ENCODE results near the gene ROBO3.

The ROBO3 gene

GRCh38 chr11:124875943-124876817 lies 10.9 kb downstream of the ROBO3 start:
- peak; percentile 83 to 90 for DNase-seq

GRCh38 chr11:124876818-124877630 lies 11.8 kb downstream of the ROBO3 start:
- no peak for DNase-seq

- no peak for DNase-seq
Observed at GRCh38 chr11:124877631-124877909, 12.3 kb downstream of the ROBO3 start.

DNA sequence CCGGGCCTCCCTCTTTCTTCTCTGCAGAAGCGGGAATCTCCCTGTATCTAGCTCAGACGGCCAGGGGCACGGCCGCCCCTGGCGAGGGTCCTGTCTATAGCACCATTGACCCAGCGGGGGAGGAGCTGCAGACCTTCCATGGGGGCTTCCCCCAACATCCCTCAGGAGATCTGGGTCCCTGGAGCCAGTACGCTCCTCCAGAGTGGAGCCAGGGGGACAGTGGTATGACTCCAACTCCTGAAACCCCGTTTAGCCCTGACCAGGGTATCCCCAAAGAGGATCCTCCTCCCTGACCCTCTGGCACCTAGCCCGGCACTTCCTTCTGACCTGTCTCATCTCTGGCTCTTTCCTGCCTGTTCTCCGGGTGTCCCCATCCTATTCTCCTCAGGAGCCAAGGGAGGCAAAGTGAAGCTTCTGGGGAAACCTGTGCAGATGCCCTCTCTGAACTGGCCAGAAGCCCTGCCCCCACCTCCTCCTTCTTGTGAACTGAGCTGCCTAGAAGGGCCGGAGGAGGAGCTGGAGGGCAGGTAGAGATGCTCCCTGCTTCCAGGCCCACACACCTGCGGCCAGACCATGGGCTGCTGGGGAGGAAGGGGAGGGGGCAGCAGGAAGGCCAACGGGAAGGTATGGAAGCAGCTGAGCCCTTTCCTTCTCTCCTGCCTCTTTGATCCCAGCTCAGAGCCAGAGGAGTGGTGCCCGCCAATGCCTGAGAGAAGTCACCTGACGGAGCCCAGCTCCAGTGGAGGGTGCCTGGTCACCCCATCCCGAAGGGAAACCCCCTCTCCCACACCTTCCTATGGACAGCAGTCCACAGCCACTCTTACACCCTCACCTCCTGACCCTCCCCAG lies 12.9 kb downstream of the ROBO3 start:
- no peak for DNase-seq

DNA sequence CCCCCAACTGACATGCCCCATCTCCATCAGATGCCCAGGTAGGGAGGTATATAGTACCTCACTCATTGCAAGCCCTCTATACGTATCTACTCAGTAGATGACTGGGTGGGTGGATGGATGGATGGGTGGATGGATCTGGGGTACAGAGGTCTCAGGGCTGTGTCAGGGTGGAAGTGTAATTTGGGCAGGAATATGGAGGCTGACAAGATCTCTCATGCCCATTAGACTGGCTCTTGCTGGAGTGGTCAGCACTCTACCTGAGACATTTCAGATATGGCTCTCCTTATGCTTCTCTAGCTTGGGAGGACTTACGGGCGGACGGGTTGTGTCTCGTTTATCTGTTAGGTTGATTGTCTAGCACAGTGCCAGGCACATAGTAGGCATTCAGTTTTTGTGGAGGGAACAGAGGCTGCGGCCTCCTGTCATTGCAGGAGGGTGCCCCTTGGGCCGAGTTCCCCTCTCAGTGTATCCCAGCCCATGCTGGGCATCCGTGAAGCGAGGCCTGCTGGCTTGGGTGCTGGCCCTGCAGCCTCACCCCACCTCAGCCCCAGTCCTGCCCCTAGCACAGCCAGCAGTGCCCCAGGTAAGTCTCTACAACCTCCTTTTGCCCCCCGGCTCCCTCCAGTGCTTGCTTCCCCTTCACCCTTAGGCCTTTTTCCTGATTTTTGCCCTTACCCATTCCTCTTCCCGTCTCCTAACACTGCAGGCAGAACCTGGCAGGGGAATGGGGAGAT lies 13.7 kb downstream of the ROBO3 start:
- no peak for DNase-seq

DNA sequence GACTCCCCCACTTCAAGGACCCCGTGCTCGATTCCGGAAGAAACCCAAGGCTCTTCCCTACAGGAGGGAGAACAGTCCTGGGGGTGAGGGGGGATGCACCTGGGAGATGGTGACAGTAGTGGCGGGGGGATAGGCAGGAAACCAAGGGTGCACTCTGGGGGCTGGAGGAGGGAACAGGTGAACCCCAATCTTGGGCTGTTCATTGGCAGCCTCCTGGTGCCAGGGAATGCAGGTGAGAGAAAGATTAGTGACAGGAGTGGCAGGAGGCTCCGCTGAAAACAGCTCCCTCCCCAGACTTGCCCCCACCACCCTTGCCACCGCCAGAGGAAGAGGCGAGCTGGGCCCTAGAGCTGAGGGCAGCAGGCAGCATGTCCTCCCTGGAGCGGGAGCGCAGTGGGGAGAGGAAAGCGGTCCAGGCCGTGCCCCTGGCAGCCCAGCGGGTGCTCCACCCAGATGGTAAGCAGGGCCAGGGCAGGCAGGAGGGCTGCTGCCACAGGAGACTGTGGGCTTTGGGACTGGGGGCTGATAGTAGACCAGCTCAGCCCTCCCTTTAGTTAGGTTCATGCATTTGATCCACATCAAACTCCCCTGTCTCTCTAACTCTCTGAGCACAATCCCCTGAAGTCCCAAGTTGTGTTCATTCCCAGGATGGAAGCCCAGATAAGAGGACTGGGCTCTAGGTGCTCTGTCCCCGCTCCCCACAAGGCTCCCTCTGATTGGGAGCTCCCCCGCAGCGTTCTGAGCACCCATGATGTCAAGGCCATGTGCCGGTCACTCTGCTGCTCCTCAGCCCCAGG lies 14.5 kb downstream of the ROBO3 start:
- no peak for DNase-seq

- DNase-seq = no peak
Observed at GRCh38 chr11:124880290-124880611, 15.0 kb downstream of the ROBO3 start.

DNA sequence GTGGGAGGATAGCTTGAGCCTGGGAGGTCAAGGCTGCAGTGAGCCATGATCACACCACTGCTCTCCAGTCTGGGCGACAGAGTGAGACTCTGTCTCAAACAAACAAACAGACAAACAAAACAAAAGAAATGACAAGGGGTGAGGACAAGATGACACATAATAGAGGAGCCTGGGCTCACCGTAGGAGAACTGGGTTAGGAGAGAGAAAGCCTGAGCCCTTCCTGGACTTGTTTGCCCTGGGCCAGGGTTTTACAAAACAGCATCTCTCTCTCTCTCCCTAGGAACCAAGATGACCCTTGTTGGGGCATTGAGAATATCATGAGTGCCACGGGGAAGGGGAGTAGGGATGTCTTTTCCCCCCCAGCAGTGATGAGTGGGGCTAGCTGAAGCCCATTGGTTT lies 15.7 kb downstream of the ROBO3 start:
- DNase-seq = no peak

- DNase-seq = no peak
Observed at GRCh38 chr11:124882339-124883071, 17.3 kb downstream of the ROBO3 start.

DNA sequence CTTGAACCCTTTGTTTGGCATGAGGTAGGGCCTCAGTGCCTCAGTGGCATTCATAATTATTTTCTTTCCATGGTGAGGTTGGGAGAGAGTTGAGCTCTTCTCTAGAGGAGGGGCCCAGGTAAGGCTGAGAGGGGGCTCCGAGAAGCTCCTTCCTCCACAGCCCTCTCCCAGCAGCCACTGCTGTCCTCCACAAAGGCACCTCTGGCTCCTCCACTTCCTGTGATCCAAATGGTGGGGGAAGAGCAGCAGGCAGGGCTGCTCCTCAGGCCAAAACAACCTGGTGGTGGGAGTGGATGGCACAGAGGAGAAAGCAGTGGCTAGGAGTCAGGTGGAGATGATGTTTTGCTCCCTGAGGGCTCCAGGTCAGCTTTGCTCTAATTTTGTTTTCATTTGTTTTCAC lies 19.1 kb downstream of the ROBO3 start:
- DNase-seq = no peak

DNA sequence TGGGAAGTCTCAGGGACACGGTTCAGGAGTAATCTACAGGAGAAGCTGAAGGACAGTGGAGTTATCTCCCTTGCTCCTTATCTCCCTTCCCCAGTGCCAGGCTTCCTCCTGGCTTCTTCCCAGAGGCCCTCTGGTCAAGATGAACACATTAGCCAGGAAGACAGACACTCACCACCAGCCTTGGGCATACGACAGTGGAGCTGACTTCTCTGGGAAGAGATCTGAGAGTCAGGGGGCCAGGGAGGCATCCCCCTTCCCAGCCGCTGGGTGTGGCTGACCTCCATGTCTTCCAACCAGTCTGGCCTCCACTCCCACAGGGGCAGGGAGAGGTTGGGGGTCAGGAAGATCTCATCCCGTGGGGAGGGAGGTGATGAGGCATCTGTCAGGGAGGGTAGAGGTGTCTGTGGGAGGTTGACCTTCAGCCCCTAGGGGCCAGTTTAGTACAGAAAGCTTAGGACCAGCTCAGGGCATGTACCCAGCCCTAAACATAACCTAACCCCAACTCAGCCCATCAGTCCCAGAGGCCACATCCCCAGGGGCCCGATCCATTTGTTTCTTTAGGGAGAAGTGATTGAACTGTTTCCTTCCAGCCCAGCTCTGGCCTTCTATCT lies 19.7 kb downstream of the ROBO3 start:
- no peak for DNase-seq

- no peak for DNase-seq
Observed at GRCh38 chr11:124886476-124886875, 21.2 kb downstream of the ROBO3 start.

- DNase-seq = no peak
Observed at GRCh38 chr11:124886978-124887666, 21.9 kb downstream of the ROBO3 start.

- DNase-seq = no peak
Observed at GRCh38 chr11:124887667-124888013, 22.4 kb downstream of the ROBO3 start.

DNA sequence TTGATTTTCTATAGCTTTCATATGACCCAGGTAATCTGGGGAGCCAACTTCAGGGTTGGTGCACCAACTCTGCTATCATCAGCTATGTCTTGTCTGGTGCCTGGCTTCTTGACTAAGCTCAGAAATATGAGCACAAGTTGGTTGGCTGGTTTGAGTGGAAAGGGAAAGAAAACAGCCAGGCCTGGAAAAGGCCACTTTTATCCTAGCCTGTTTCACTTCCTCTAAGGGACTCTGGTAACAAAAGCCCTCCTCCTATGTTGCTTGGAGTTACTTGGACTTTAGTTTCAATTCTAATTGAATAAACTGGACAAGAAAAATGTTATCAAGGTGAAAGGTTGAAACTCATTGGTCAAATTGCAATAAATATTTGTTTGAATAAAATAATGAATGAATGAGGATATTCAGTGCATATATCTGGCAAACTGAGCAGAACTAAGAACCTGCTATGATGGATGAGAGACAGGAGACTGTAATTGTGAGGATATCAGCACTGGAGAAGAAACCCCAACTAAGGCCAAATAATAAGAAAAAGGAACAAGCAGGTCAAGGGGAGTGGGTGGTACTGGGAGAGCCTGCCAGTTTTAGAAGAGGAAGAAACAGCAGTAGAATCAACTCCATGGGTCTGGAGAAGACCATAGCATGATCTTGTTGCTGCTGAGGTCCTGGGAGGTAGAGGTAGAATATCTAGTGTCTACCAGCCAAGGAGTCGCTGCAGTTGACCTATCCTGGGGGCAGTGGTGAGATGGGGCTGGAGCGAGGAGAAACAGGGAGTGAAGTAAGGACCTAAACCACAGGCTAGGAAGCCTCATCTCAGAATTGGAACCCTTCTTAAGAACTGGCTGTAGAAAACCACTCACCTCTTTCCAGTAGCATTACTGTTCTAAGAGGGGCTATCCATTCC lies 24.2 kb downstream of the ROBO3 start:
- no peak for DNase-seq

- peak; percentile 12 to 50 for DNase-seq
Observed at GRCh38 chr11:124890151-124890550, 24.9 kb downstream of the ROBO3 start.

DNA sequence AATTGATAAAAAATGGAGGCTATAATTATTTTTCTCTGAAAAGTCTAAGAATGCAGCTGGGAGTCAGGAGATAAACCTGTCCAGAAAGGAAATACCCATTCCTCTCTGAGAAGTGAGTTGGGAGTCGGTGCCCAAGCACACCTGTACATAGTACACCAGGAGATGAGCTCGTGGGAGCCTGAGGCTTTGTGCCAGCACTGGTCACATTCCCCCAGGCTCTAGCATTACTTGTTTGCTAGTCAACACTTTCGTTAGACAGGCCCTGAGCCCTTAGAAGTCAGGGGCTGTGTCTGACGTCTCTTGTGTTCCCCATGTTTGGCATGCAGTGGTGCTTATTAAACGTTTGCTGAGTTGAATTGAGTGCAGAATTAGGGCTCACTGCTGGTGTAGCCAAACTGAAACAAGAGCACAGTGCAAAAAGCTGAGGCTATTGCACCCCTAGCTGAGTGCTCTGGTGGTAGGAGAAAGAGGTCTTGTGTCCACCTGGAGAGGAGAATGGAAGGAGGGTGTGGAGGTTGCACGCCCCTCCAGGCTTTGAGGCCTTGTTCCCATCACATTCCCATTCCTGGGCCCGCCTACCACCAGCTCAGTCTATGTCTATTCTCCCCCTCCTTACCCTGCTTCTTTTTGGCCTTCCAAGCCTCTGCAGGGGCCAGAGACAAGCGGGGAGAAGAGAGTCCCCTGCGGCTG lies 25.6 kb downstream of the ROBO3 start:
- DNase-seq = no peak

GRCh38 chr11:124891373-124891861 lies 26.2 kb downstream of the ROBO3 start:
- peak; percentile 14 to 54 for DNase-seq

All from NCI-H524 (cell line).